Spleen (tissue), 7 donors: ENCODE measurements around the gene RPL7A.

Experiments
- POLR2A ChIP-seq, 3 donors: fragments of 450-650 bp; IDR thresholded peaks; one replicate each; pipeline ENCODE4 v1.5.1; 2017; ENCODE audit warnings: antibody characterized with exemption in 3 of 3, mild to moderate bottlenecking in 1 of 3
- POLR2AphosphoS5 ChIP-seq, 3 donors: sonication (generic); formaldehyde crosslinking; IDR thresholded peaks; one replicate each; pipeline ENCODE4 v1.5.1; 2017; ENCODE audit warnings: antibody characterized with exemption in 3 of 3
- TF ChIP-seq, protein P1 (sequence below), 11 experiments: fragments of 200-600 bp in 7 of 11; fragments of 450-650 bp in 4 of 11; sonication (generic) in 4 of 11; IDR thresholded peaks in 8 of 11; conservative IDR thresholded peaks in 3 of 11; 1 replicate in 7 of 11; 2 replicates in 4 of 11; pipeline versions ENCODE4 v1.4.0 to v1.8.0; 2016 to 2021; ENCODE audit warnings: antibody characterized with exemption in 11 of 11, inconsistent platforms in 4 of 11, mild to moderate bottlenecking in 1 of 11
- donor health status: DM: no; HTN: no; CAD: no; lungs with moderate emphysema.
- donor health status: DM: no; HTN: no; CAD: no.
- donor health status: DM: no; HTN: no; CAD: no.

DNA sequence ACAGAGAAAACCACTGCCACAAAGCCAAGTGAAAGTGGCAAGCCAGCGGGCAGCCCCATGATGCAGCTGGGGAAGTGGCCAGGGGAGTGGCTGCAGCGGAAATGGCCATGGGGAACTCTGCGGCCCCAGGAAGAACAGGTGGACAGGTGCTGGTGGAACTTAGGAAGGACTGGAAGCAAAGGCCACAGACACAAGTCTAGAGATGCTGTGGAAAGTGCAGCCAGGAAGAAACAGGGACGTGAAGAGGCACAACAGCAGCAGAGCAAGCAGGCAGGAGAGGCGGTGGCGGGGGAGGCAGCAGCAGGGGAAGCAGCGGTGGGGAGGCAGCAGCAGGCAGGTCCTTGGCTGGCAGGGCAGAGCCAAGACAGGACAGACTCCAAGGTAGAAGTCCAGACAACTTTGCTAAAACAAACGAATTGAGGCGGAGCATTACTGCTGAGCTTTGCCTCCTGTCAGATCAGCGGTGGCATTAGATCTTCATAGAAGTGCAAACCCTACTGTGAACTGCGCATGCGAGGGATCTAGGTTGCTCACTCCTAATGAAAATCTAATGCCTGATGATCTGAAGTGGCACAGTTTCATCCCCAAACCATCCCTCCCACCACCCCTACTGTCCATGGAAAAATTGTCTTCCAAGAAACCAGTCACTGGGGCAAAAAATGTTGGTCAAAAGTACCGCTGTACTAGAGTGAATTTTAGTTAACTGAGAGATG is 23.9 kb upstream of the RPL7A start:
- TF ChIP-seq, protein P1, sequence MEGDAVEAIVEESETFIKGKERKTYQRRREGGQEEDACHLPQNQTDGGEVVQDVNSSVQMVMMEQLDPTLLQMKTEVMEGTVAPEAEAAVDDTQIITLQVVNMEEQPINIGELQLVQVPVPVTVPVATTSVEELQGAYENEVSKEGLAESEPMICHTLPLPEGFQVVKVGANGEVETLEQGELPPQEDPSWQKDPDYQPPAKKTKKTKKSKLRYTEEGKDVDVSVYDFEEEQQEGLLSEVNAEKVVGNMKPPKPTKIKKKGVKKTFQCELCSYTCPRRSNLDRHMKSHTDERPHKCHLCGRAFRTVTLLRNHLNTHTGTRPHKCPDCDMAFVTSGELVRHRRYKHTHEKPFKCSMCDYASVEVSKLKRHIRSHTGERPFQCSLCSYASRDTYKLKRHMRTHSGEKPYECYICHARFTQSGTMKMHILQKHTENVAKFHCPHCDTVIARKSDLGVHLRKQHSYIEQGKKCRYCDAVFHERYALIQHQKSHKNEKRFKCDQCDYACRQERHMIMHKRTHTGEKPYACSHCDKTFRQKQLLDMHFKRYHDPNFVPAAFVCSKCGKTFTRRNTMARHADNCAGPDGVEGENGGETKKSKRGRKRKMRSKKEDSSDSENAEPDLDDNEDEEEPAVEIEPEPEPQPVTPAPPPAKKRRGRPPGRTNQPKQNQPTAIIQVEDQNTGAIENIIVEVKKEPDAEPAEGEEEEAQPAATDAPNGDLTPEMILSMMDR (IDR thresholded peaks at IDR 0.05 in 8 of 11, conservative IDR thresholded peaks at IDR 0.05 in 3 of 11), result no peak
- TF ChIP-seq POLR2AphosphoS5 (IDR thresholded peaks at IDR 0.05) (no peak), POLR2A (IDR thresholded peaks at IDR 0.05) (no peak)
